ENCODE results near the gene HDAC4.

The HDAC4 gene

GRCh38 chr2:239200646-239201530, 199.9 kb downstream of the HDAC4 start:
- Histone ChIP-seq H3K4me3 (ENCODE audit: low read depth in 1 of 2, low read length in 2 of 2) (no peak overlapping the region), H3K9ac (ENCODE audit: low read depth in 1 of 2, low read length in 2 of 2) (no peak overlapping the region), H3K27me3 (ENCODE audit: control insufficient read depth in 1 of 2, insufficient read depth in 2 of 2, low read length in 2 of 2) (no peaks in the 10 kb centered on the region), H3K27ac (ENCODE audit: low read depth, low read length) (no peak overlapping the region), H3K36me3 (ENCODE audit: control insufficient read depth in 1 of 2, insufficient read depth in 2 of 2, low read length in 2 of 2) (peaks cover 0 to 18% of the 10 kb centered on the region in 2 donors), H3K4me1 (ENCODE audit: control insufficient read depth in 1 of 2, insufficient read depth in 2 of 2, low read length in 2 of 2) (no peaks in the 10 kb centered on the region), H3K9me3 (ENCODE audit: control insufficient read depth in 1 of 2, low read length in 2 of 2) (no peaks in the 10 kb centered on the region)

GRCh38 chr2:239199041-239199768, 201.6 kb downstream of the HDAC4 start:
- H3K27me3 ChIP-seq (ENCODE audit: control insufficient read depth in 1 of 2, insufficient read depth in 2 of 2, low read length in 2 of 2): no peaks in the 10 kb centered on the region
- no peaks in the 10 kb centered on the region for H3K9me3 ChIP-seq (ENCODE audit: control insufficient read depth in 1 of 2, low read length in 2 of 2)
- H3K27ac ChIP-seq (ENCODE audit: low read depth, low read length): no peak overlapping the region
- no peak overlapping the region for H3K9ac ChIP-seq (ENCODE audit: low read depth in 1 of 2, low read length in 2 of 2)
- H3K36me3 ChIP-seq (ENCODE audit: control insufficient read depth in 1 of 2, insufficient read depth in 2 of 2, low read length in 2 of 2): peaks cover 0 to 18% of the 10 kb centered on the region in 2 donors
- H3K4me3 ChIP-seq (ENCODE audit: low read depth in 1 of 2, low read length in 2 of 2): no peak overlapping the region
- no peaks in the 10 kb centered on the region for H3K4me1 ChIP-seq (ENCODE audit: control insufficient read depth in 1 of 2, insufficient read depth in 2 of 2, low read length in 2 of 2)

- no peak overlapping the region for H3K4me3 ChIP-seq (ENCODE audit: low read depth in 1 of 2, low read length in 2 of 2)
- peaks cover 0 to 18% of the 10 kb centered on the region in 2 donors for H3K36me3 ChIP-seq (ENCODE audit: control insufficient read depth in 1 of 2, insufficient read depth in 2 of 2, low read length in 2 of 2)
- H3K27ac ChIP-seq (ENCODE audit: low read depth, low read length): no peak overlapping the region
- H3K9me3 ChIP-seq (ENCODE audit: control insufficient read depth in 1 of 2, low read length in 2 of 2): no peaks in the 10 kb centered on the region
- no peaks in the 10 kb centered on the region for H3K27me3 ChIP-seq (ENCODE audit: control insufficient read depth in 1 of 2, insufficient read depth in 2 of 2, low read length in 2 of 2)
- no peak overlapping the region for H3K9ac ChIP-seq (ENCODE audit: low read depth in 1 of 2, low read length in 2 of 2)
- no peaks in the 10 kb centered on the region for H3K4me1 ChIP-seq (ENCODE audit: control insufficient read depth in 1 of 2, insufficient read depth in 2 of 2, low read length in 2 of 2)
These were observed 202.6 kb downstream of the HDAC4 start for GRCh38 chr2:239198221-239198620.

GRCh38 chr2:239197146-239197545, 203.7 kb downstream of the HDAC4 start:
- no peak overlapping the region for H3K27ac ChIP-seq (ENCODE audit: low read depth, low read length)
- no peak overlapping the region for H3K4me3 ChIP-seq (ENCODE audit: low read depth in 1 of 2, low read length in 2 of 2)
- peaks cover 0 to 18% of the 10 kb centered on the region in 2 donors for H3K36me3 ChIP-seq (ENCODE audit: control insufficient read depth in 1 of 2, insufficient read depth in 2 of 2, low read length in 2 of 2)
- no peaks in the 10 kb centered on the region for H3K4me1 ChIP-seq (ENCODE audit: control insufficient read depth in 1 of 2, insufficient read depth in 2 of 2, low read length in 2 of 2)
- H3K9me3 ChIP-seq (ENCODE audit: control insufficient read depth in 1 of 2, low read length in 2 of 2): no peaks in the 10 kb centered on the region
- H3K9ac ChIP-seq (ENCODE audit: low read depth in 1 of 2, low read length in 2 of 2): no peak overlapping the region
- H3K27me3 ChIP-seq (ENCODE audit: control insufficient read depth in 1 of 2, insufficient read depth in 2 of 2, low read length in 2 of 2): no peaks in the 10 kb centered on the region

- Histone ChIP-seq H3K4me1 (ENCODE audit: control insufficient read depth in 1 of 2, insufficient read depth in 2 of 2, low read length in 2 of 2) (no peaks in the 10 kb centered on the region), H3K36me3 (ENCODE audit: control insufficient read depth in 1 of 2, insufficient read depth in 2 of 2, low read length in 2 of 2) (peaks cover 0 to 18% of the 10 kb centered on the region in 2 donors), H3K9ac (ENCODE audit: low read depth in 1 of 2, low read length in 2 of 2) (no peak overlapping the region), H3K9me3 (ENCODE audit: control insufficient read depth in 1 of 2, low read length in 2 of 2) (no peaks in the 10 kb centered on the region), H3K4me3 (ENCODE audit: low read depth in 1 of 2, low read length in 2 of 2) (no peak overlapping the region), H3K27me3 (ENCODE audit: control insufficient read depth in 1 of 2, insufficient read depth in 2 of 2, low read length in 2 of 2) (no peaks in the 10 kb centered on the region), H3K27ac (ENCODE audit: low read depth, low read length) (no peak overlapping the region)
These were observed 204.3 kb downstream of the HDAC4 start for GRCh38 chr2:239196474-239197021.

- peaks cover 0 to 18% of the 10 kb centered on the region in 2 donors for H3K36me3 ChIP-seq (ENCODE audit: control insufficient read depth in 1 of 2, insufficient read depth in 2 of 2, low read length in 2 of 2)
- H3K4me3 ChIP-seq (ENCODE audit: low read depth in 1 of 2, low read length in 2 of 2): no peak overlapping the region
- H3K27ac ChIP-seq (ENCODE audit: low read depth, low read length): no peak overlapping the region
These were observed 204.8 kb downstream of the HDAC4 start for GRCh38 chr2:239195992-239196391.

GRCh38 chr2:239195318-239195871, 205.4 kb downstream of the HDAC4 start:
- H3K36me3 ChIP-seq (ENCODE audit: control insufficient read depth in 1 of 2, insufficient read depth in 2 of 2, low read length in 2 of 2): peaks cover 0 to 18% of the 10 kb centered on the region in 2 donors
- no peak overlapping the region for H3K27ac ChIP-seq (ENCODE audit: low read depth, low read length)
- H3K4me1 ChIP-seq (ENCODE audit: control insufficient read depth in 1 of 2, insufficient read depth in 2 of 2, low read length in 2 of 2): no peaks in the 10 kb centered on the region
- no peak overlapping the region for H3K9ac ChIP-seq (ENCODE audit: low read depth in 1 of 2, low read length in 2 of 2)
- H3K27me3 ChIP-seq (ENCODE audit: control insufficient read depth in 1 of 2, insufficient read depth in 2 of 2, low read length in 2 of 2): no peaks in the 10 kb centered on the region
- H3K9me3 ChIP-seq (ENCODE audit: control insufficient read depth in 1 of 2, low read length in 2 of 2): no peaks in the 10 kb centered on the region
- no peak overlapping the region for H3K4me3 ChIP-seq (ENCODE audit: low read depth in 1 of 2, low read length in 2 of 2)

More at GRCh38 chr2:239195992-239196391, 204.8 kb downstream of the HDAC4 start:
- H3K4me1 ChIP-seq (ENCODE audit: control insufficient read depth in 1 of 2, insufficient read depth in 2 of 2, low read length in 2 of 2): no peaks in the 10 kb centered on the region
- no peaks in the 10 kb centered on the region for H3K27me3 ChIP-seq (ENCODE audit: control insufficient read depth in 1 of 2, insufficient read depth in 2 of 2, low read length in 2 of 2)
- no peaks in the 10 kb centered on the region for H3K9me3 ChIP-seq (ENCODE audit: control insufficient read depth in 1 of 2, low read length in 2 of 2)
- no peak overlapping the region for H3K9ac ChIP-seq (ENCODE audit: low read depth in 1 of 2, low read length in 2 of 2)

- no peak overlapping the region for H3K27ac ChIP-seq (ENCODE audit: low read depth, low read length)
- H3K36me3 ChIP-seq (ENCODE audit: control insufficient read depth in 1 of 2, insufficient read depth in 2 of 2, low read length in 2 of 2): peaks cover 0 to 18% of the 10 kb centered on the region in 2 donors
- no peaks in the 10 kb centered on the region for H3K27me3 ChIP-seq (ENCODE audit: control insufficient read depth in 1 of 2, insufficient read depth in 2 of 2, low read length in 2 of 2)
- no peaks in the 10 kb centered on the region for H3K4me1 ChIP-seq (ENCODE audit: control insufficient read depth in 1 of 2, insufficient read depth in 2 of 2, low read length in 2 of 2)
- no peak overlapping the region for H3K9ac ChIP-seq (ENCODE audit: low read depth in 1 of 2, low read length in 2 of 2)
- no peaks in the 10 kb centered on the region for H3K9me3 ChIP-seq (ENCODE audit: control insufficient read depth in 1 of 2, low read length in 2 of 2)
- H3K4me3 ChIP-seq (ENCODE audit: low read depth in 1 of 2, low read length in 2 of 2): no peak overlapping the region
These were observed 206.0 kb downstream of the HDAC4 start for GRCh38 chr2:239194731-239195317.

GRCh38 chr2:239193925-239194677, 206.7 kb downstream of the HDAC4 start:
- Histone ChIP-seq H3K27ac (ENCODE audit: low read depth, low read length) (no peak overlapping the region), H3K9me3 (ENCODE audit: control insufficient read depth in 1 of 2, low read length in 2 of 2) (no peaks in the 10 kb centered on the region), H3K27me3 (ENCODE audit: control insufficient read depth in 1 of 2, insufficient read depth in 2 of 2, low read length in 2 of 2) (no peaks in the 10 kb centered on the region), H3K4me1 (ENCODE audit: control insufficient read depth in 1 of 2, insufficient read depth in 2 of 2, low read length in 2 of 2) (no peaks in the 10 kb centered on the region), H3K36me3 (ENCODE audit: control insufficient read depth in 1 of 2, insufficient read depth in 2 of 2, low read length in 2 of 2) (peaks cover 5 to 24% of the 10 kb centered on the region in 2 donors), H3K9ac (ENCODE audit: low read depth in 1 of 2, low read length in 2 of 2) (no peak overlapping the region), H3K4me3 (ENCODE audit: low read depth in 1 of 2, low read length in 2 of 2) (no peak overlapping the region)
